HCT116 (cell line): ENCODE measurements around the gene NFIB. TPM values are rescaled to one million over a fixed set of nuclear protein-coding genes. Genes with fewer than 3 reads are reported as not detected.

Experiments used
- ATAC-seq: fragments of 200-7000 bp; cut with Tn5 transposase; 2 replicates; pipeline ENCODE4 v1.9.1; 2020; ENCODE audit warnings: mild to moderate bottlenecking, moderate library complexity
- BruUV-seq: library from RNA; stranded (reverse); fragments of 400-500 nt; replicated peaks from 2 replicates; lab custom pipeline; 2021; lab: Mats Ljungman, UMichigan
- CTCF ChIA-PET: fragments of 300-600 bp; sonication (Branson Sonifier 250); formaldehyde crosslinking; loops from one replicate; lab custom pipeline; 2021; ENCODE audit warnings: antibody characterized with exemption; lab: Charles Lee
- POLR2A ChIA-PET: fragments of 300-600, 350-600 bp; sonication (Branson Sonifier 250); formaldehyde crosslinking; loops from one replicate; lab custom pipeline; 2021; ENCODE audit warnings: antibody characterized with exemption; lab: Charles Lee
- RAD21 ChIA-PET, 2 experiments: fragments of 300-600 bp; sonication (Branson Sonifier 250); formaldehyde crosslinking; loops; one replicate each; lab custom pipeline; 2023; ENCODE audit warnings: low total read pairs in 2 of 2; ENCODE audit not compliant: uncharacterized antibody in 2 of 2, unreplicated experiment in 2 of 2, low non-redundant PET in 1 of 2; lab: Charles Lee
- DNase-seq: peaks from one replicate; pipeline ENCODE4 v3.0.0-alpha.2; 2010; ENCODE audit warnings: low read depth, low spot score
- H2AFZ ChIP-seq: fragments of 200-600 bp; shearing (Covaris generic), sonication (generic); 2 replicates; pipeline ENCODE4 v1.6.1; 2017; ENCODE audit warnings: low read depth, mixed run types, mixed read lengths, antibody characterized with exemption, low read length; ENCODE audit not compliant: poor library complexity, severe bottlenecking
- H3K27ac ChIP-seq: 2 replicates; pipeline ENCODE4 v1.5.1; 2012; ENCODE audit warnings: low read depth, low read length
- H3K27me3 ChIP-seq: fragments of 200-600 bp; sonication (generic); 2 replicates; pipeline ENCODE4 v1.6.1; 2016; ENCODE audit warnings: mixed run types, low read length, mixed read lengths; ENCODE audit not compliant: insufficient read depth
- H3K36me3 ChIP-seq, 2 experiments: fragments of 200-500 bp in 1 of 2; fragments of 200-600 bp in 1 of 2; sonication (Bioruptor generic) in 1 of 2; sonication (generic) in 1 of 2; 2 replicates each; pipeline versions ENCODE4 v1.5.1 to v1.6.1; 2014 to 2016; ENCODE audit warnings: low read length in 2 of 2, inconsistent platforms in 1 of 2, mixed read lengths in 1 of 2, mixed run types in 1 of 2; ENCODE audit not compliant: insufficient read depth in 2 of 2, control insufficient read depth in 1 of 2
- H3K4me1 ChIP-seq, 2 experiments: fragments of 200-600 bp in 1 of 2; sonication (generic) in 1 of 2; 2 replicates each; pipeline versions ENCODE4 v1.5.1 to v1.6.1; 2012 to 2017; ENCODE audit warnings: low read length in 2 of 2, inconsistent platforms in 1 of 2, mild to moderate bottlenecking in 1 of 2, mixed read lengths in 1 of 2, mixed run types in 1 of 2, moderate library complexity in 1 of 2; ENCODE audit not compliant: insufficient read depth in 2 of 2, control insufficient read depth in 1 of 2
- H3K4me2 ChIP-seq: fragments of 200-600 bp; sonication (generic); 2 replicates; pipeline ENCODE4 v1.6.1; 2017; ENCODE audit warnings: mixed run types, low read length, mixed read lengths
- H3K4me3 ChIP-seq, 2 experiments: fragments of 200-600 bp in 1 of 2; sonication (generic) in 1 of 2; replicated peaks in 1 of 2; 2 replicates each; pipeline ENCODE4 v1.5.1; 2011 to 2016; ENCODE audit warnings: low read length in 2 of 2, control low read depth in 1 of 2, low read depth in 1 of 2, mild to moderate bottlenecking in 1 of 2, mixed read lengths in 1 of 2, mixed run types in 1 of 2
- H3K79me2 ChIP-seq: fragments of 200-600 bp; sonication (generic); 2 replicates; pipeline ENCODE4 v1.6.1; 2017; ENCODE audit warnings: mild to moderate bottlenecking, mixed run types, low read length, moderate library complexity, mixed read lengths; ENCODE audit not compliant: insufficient read depth
- H3K9ac ChIP-seq: fragments of 200-600 bp; sonication (generic); 2 replicates; pipeline ENCODE4 v1.6.1; 2016; ENCODE audit warnings: low read length, mixed read lengths
- H3K9me2 ChIP-seq: fragments of 200-600 bp; sonication (generic), shearing (Covaris generic); 2 replicates; pipeline ENCODE4 v1.6.1; 2017; ENCODE audit warnings: mixed run types, mild to moderate bottlenecking, moderate library complexity; ENCODE audit not compliant: insufficient read depth
- H3K9me3 ChIP-seq, 2 experiments: fragments of 200-500 bp in 1 of 2; fragments of 200-600 bp in 1 of 2; sonication (Bioruptor generic) in 1 of 2; sonication (generic) in 1 of 2; 2 replicates each; pipeline ENCODE4 v1.6.1; 2014 to 2017; ENCODE audit warnings: low read length in 2 of 2, mixed read lengths in 2 of 2, inconsistent platforms in 1 of 2, low read depth in 1 of 2, mild to moderate bottlenecking in 1 of 2, mixed run types in 1 of 2, moderate library complexity in 1 of 2; ENCODE audit not compliant: control insufficient read depth in 1 of 2, insufficient read depth in 1 of 2
- H4K20me1 ChIP-seq: fragments of 200-600 bp; sonication (generic), shearing (Covaris generic); 2 replicates; pipeline ENCODE4 v1.6.1; 2017; ENCODE audit warnings: mixed run types, mild to moderate bottlenecking, moderate library complexity; ENCODE audit not compliant: insufficient read depth
- ATF3 ChIP-seq: IDR thresholded peaks from 2 replicates; pipeline ENCODE4 v1.6.1; 2012
- EZH2 ChIP-seq: fragments of 200-600 bp; sonication (generic); IDR thresholded peaks from 2 replicates; pipeline ENCODE4 v1.6.1; 2017; ENCODE audit warnings: antibody characterized with exemption, mixed run types
- EZH2phosphoT487 ChIP-seq: fragments of 200-600 bp; IDR thresholded peaks from 2 replicates; pipeline ENCODE4 v1.6.1; 2018; ENCODE audit warnings: antibody characterized with exemption, borderline replicate concordance
- FOSL1 ChIP-seq: IDR thresholded peaks from 2 replicates; pipeline ENCODE4 v1.6.1; 2012; ENCODE audit warnings: low read depth
- POLR2A ChIP-seq: IDR thresholded peaks from 2 replicates; pipeline ENCODE4 v1.7.0; 2011; ENCODE audit warnings: borderline replicate concordance; ENCODE audit not compliant: insufficient read depth, insufficient read length; ENCODE audit errors: extremely low read depth
- SP1 ChIP-seq: IDR thresholded peaks from 2 replicates; pipeline ENCODE4 v1.6.1; 2012; ENCODE audit warnings: low read depth
- TCF7L2 ChIP-seq: IDR thresholded peaks from 2 replicates; pipeline ENCODE4 v1.7.0; 2011; ENCODE audit warnings: borderline replicate concordance, inconsistent platforms; ENCODE audit not compliant: insufficient read depth, insufficient read length; ENCODE audit errors: extremely low read depth
- YY1 ChIP-seq: IDR thresholded peaks from 2 replicates; pipeline ENCODE4 v1.6.1; 2011; ENCODE audit warnings: low read length, low read depth, moderate library complexity, mild to moderate bottlenecking; ENCODE audit not compliant: insufficient replicate concordance; ENCODE audit errors: extremely low read depth
- ZBTB33 ChIP-seq: IDR thresholded peaks from 2 replicates; pipeline ENCODE4 v1.6.1; 2011; ENCODE audit warnings: mild to moderate bottlenecking, low read length, moderate library complexity; ENCODE audit not compliant: insufficient replicate concordance; ENCODE audit errors: extremely low read depth
- ZFX ChIP-seq: fragments of 450-650 bp; IDR thresholded peaks from 2 replicates; pipeline ENCODE4 v1.6.1; 2017
- intact Hi-C: fragments of 100-400 bp; cut with micrococcal nuclease; formaldehyde crosslinking; loops from 2 replicates; pipeline ENCODE4 v1.10.0; 2022
- total RNA-seq: library from RNA; stranded (reverse); gene quantifications from one replicate; pipeline ENCODE4 v1.2.1, GENCODE V29; 2021; ENCODE audit not compliant: unreplicated experiment

NFIB gene
- total RNA-seq, 1 experiment from 2014 or later, result 6.6 TPM

GRCh38 chr9:14112226-14112625, 201.7 kb downstream of the NFIB start:
- TF ChIP-seq ATF3 (no peak), TCF7L2 (no peak), ZBTB33 (no peak), FOSL1 (no peak), POLR2A (no peak), EZH2 (no peak), YY1 (no peak), ZFX (no peak), SP1 (no peak), EZH2phosphoT487 (no peak)
- intact Hi-C loops, result no loop called here
- DNase-seq, result no peak
- Histone ChIP-seq H2AFZ (no peak overlapping the region), H3K9me2 (no peaks in the 10 kb centered on the region), H3K4me1 (no peaks in the 10 kb centered on the region), H3K9ac (no peak overlapping the region), H3K9me3 (no peaks in the 10 kb centered on the region), H3K27ac (no peak overlapping the region), H3K4me3 (no peak overlapping the region), H3K79me2 (no peaks in the 10 kb centered on the region), H3K27me3 (no peaks in the 10 kb centered on the region), H4K20me1 (no peaks in the 10 kb centered on the region), H3K36me3 (no peaks in the 10 kb centered on the region), H3K4me2 (no peak overlapping the region)
- BruUV-seq, result no TSS peak
- ATAC-seq, result no peak
- ChIA-PET RAD21 (no interaction called here), POLR2A (no interaction called here), CTCF (no interaction called here)
